Calu3 (cell line): ENCODE measurements around the gene AKR7A3. TPM values are rescaled to one million over a fixed set of nuclear protein-coding genes. Genes with fewer than 3 reads are reported as not detected.

Experiments used
- BruUV-seq: library from RNA; stranded (reverse); fragments of 400-500 nt; replicated peaks from 2 replicates; lab custom pipeline; 2021; lab: Mats Ljungman, UMichigan
- CTCF ChIA-PET: fragments of 300-600 bp; sonication (Branson Sonifier 250); formaldehyde crosslinking; loops from one replicate; lab custom pipeline; 2022; ENCODE audit warnings: antibody characterized with exemption; lab: Charles Lee
- DNase-seq: peaks from one replicate; pipeline ENCODE4 v3.0.0; 2022
- H3K27ac Mint-ChIP-seq: one replicate; pipeline ENCODE4 v1.8.0; 2022; ENCODE audit warnings: mixed read lengths; ENCODE audit not compliant: unreplicated experiment
- H3K27me3 Mint-ChIP-seq: one replicate; pipeline ENCODE4 v1.8.0; 2022; ENCODE audit warnings: mixed read lengths; ENCODE audit not compliant: unreplicated experiment
- H3K36me3 Mint-ChIP-seq: one replicate; pipeline ENCODE4 v1.8.0; 2022; ENCODE audit warnings: mild to moderate bottlenecking, moderate library complexity, mixed read lengths; ENCODE audit not compliant: insufficient read depth, unreplicated experiment
- H3K4me1 Mint-ChIP-seq: one replicate; pipeline ENCODE4 v1.8.0; 2022; ENCODE audit warnings: mild to moderate bottlenecking, low read depth, mixed read lengths; ENCODE audit not compliant: unreplicated experiment
- H3K4me3 Mint-ChIP-seq: one replicate; pipeline ENCODE4 v1.8.0; 2022; ENCODE audit warnings: mild to moderate bottlenecking, low read depth, moderate library complexity, mixed read lengths; ENCODE audit not compliant: unreplicated experiment
- H3K9me3 Mint-ChIP-seq: one replicate; pipeline ENCODE4 v1.8.0; 2022; ENCODE audit warnings: low read depth, mixed read lengths; ENCODE audit not compliant: unreplicated experiment
- CTCF ChIP-seq: fragments of 200-600 bp; IDR thresholded peaks from one replicate; pipeline ENCODE4 v1.8.0; 2022; ENCODE audit warnings: antibody characterized with exemption; ENCODE audit not compliant: unreplicated experiment
- intact Hi-C: fragments of 100-400 bp; cut with micrococcal nuclease; formaldehyde crosslinking; loops from one replicate; pipeline ENCODE4 v1.10.0; 2022; ENCODE audit not compliant: unreplicated experiment
- total RNA-seq: library from RNA; stranded (reverse); gene quantifications from 2 replicates; pipeline ENCODE4 v1.2.3, GENCODE V29; 2022

Gene AKR7A3
- total RNA-seq, 1 experiment from 2014 or later, result 1.7 TPM

DNA sequence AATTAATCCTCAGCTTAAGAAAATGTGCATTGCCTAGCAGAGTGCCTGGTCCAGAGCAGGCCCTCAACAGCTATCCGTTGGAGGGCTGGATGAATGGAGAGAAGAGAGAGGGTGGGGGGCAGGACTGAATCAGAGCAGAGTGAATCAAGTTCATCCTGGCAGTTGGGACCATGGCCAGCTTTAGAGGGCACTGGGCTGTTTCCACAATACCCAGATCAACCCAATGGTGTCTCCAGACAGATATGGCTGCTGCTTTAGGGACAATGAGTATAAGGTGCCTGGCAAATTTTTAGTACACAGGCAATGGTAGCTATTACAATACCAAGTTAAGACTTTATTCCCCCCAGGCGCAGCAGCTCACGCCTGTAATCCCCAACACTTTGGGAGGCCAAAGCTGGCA lies 54.3 kb downstream of the AKR7A3 start:
- H3K4me3 Mint-ChIP-seq, result no peak overlapping the region
- no peak for TF ChIP-seq CTCF
- no peak for DNase-seq
- H3K27ac Mint-ChIP-seq, result no peak overlapping the region
- intact Hi-C loops, result no loop called here
- no peaks in the 10 kb centered on the region for H3K36me3 Mint-ChIP-seq
- BruUV-seq, result no TSS peak
- H3K4me1 Mint-ChIP-seq, result no peaks in the 10 kb centered on the region
- no peaks in the 10 kb centered on the region for H3K9me3 Mint-ChIP-seq
- no peaks in the 10 kb centered on the region for H3K27me3 Mint-ChIP-seq
- CTCF ChIA-PET, result no interaction called here

Other genes with a start within 250 kb of the AKR7A3 start
- gene UBR4, start 78.5 kb downstream of the AKR7A3 start, total RNA-seq, result 123 and 134 TPM in 2 replicates
- 50.9 and 53.4 TPM in 2 replicates for gene EMC1, start 37.2 kb downstream of the AKR7A3 start, total RNA-seq
- 37.0 and 41.4 TPM in 2 replicates for gene MRTO4, start 37.0 kb downstream of the AKR7A3 start, total RNA-seq
- gene AKR7A2, start 23.4 kb upstream of the AKR7A3 start, total RNA-seq, result 25.7 and 26.3 TPM in 2 replicates
- 10.0 and 13.1 TPM in 2 replicates for gene SLC66A1, start 23.6 kb upstream of the AKR7A3 start, total RNA-seq
- gene CAPZB, start 196.8 kb upstream of the AKR7A3 start, total RNA-seq, result 198 and 207 TPM in 2 replicates